Stimulated activated CD8-positive, alpha-beta memory T cell treated with anti-CD3 and anti-CD28 coated beads, Interleukin-15, amount 100 ng/mL, for 48 hours (primary cell): Measurements from ENCODE around the gene KMT2C.
"Not testable (repeated sequence)": the region's sequence is repeated elsewhere in the genome, so short reads cannot be mapped to it uniquely, and the experiment has no call there.

Experiments used
- DNase-seq, 2 donors: peaks; one replicate each; pipeline ENCODE4 v3.0.0-alpha.2; 2020; ENCODE audit warnings: low read depth in 2 of 2

Gene KMT2C

DNA sequence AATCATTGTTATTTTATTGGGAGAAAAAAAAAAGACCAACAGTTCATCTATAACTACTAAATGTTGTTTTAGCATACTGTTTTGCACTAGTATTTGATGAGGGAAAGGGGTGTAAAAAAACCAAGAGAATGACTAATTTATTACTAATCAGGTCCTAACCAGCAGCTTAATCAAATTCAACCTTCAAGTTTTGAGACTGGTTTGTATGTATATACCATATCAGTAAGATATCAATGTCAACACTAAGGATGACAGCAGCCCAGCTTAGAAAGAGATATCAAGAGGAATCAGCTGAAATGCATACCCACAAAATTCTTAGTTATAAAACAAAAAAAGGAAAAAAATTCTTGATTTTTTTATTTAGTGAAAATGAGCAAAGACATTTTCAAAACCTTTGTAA lies 122.6 kb downstream of the KMT2C start:
- DNase-seq: no peak

GRCh38 chr7:152312316-152312715 lies 123.5 kb downstream of the KMT2C start:
- DNase-seq: no peak

- DNase-seq: no peak
These were observed 127.9 kb downstream of the KMT2C start for GRCh38 chr7:152307902-152308301.

GRCh38 chr7:152299542-152300143 lies 136.2 kb downstream of the KMT2C start:
- not testable (repeated sequence) for DNase-seq

DNA sequence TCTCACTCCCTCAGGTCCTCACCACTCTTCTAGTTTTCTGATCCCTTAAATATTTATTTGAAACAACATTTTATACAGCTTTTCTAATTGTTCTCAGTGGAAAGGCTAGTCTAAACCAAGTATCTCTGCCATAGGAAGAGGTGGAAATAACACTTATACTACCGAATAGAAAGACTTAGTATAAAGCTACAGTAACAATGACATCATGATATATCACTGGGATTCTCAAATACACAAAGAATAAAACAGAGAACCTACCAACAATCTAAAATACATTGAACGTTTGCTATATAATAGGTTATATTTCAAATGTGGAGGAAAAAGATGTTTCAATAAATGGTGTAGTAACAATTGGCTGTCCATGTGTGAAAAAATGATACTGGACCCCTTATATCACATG lies 142.9 kb downstream of the KMT2C start:
- no peak for DNase-seq

- not testable (repeated sequence) for DNase-seq
These were observed 148.8 kb downstream of the KMT2C start for GRCh38 chr7:152286972-152287371.

GRCh38 chr7:152286219-152286618 lies 149.6 kb downstream of the KMT2C start:
- not testable (repeated sequence) for DNase-seq

GRCh38 chr7:152284998-152285397 lies 150.8 kb downstream of the KMT2C start:
- DNase-seq: not testable (repeated sequence)

- DNase-seq: not testable (repeated sequence)
These were observed 158.1 kb downstream of the KMT2C start for GRCh38 chr7:152277687-152278086.

- DNase-seq: not testable (repeated sequence)
These were observed 165.4 kb downstream of the KMT2C start for GRCh38 chr7:152270427-152270826.

DNA sequence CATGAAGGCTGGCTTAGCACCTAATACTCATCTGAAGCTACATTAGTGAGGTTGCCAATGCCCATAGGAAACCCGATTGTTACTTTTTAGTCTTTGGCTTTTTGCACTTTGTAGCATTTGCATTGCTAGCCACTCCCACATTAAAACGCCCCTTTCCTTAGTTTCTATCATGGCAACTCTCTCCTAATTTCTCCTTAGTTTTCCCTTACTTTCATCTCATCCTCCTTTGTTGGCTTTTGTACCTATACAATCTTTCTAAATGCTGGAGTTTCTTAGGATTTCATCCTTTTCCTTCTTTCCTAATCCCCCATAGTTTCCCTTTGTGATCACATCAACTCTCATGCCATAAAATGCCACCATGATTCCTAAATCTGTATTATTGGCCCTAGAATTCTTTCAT lies 168.9 kb downstream of the KMT2C start:
- not testable (repeated sequence) for DNase-seq

DNA sequence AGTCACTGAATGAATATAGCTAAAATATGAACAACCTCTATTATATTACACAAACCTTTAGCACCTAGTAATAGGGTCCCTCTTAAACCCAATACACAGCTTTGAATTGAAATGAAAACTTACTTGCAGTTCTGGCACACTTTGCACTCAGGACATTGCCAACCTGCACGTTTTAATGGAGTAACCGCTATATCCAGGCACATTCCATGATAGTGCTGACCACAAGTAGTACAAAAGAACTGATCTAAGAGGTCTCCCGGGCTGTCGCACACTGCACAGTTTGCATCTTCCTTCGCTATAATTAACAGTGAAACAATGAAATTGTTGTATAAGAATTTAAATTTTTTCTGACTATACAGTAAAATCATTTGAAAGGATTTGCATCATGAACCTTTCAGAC lies 170.9 kb downstream of the KMT2C start:
- not testable (repeated sequence) for DNase-seq

- not testable (repeated sequence) for DNase-seq
These were observed 173.7 kb downstream of the KMT2C start for GRCh38 chr7:152262146-152262545.

GRCh38 chr7:152259645-152260044 lies 176.2 kb downstream of the KMT2C start:
- not testable (repeated sequence) for DNase-seq

GRCh38 chr7:152247851-152248250 lies 188.0 kb downstream of the KMT2C start:
- DNase-seq: not testable (repeated sequence)

GRCh38 chr7:152245417-152245816 lies 190.4 kb downstream of the KMT2C start:
- DNase-seq: not testable (repeated sequence)

DNA sequence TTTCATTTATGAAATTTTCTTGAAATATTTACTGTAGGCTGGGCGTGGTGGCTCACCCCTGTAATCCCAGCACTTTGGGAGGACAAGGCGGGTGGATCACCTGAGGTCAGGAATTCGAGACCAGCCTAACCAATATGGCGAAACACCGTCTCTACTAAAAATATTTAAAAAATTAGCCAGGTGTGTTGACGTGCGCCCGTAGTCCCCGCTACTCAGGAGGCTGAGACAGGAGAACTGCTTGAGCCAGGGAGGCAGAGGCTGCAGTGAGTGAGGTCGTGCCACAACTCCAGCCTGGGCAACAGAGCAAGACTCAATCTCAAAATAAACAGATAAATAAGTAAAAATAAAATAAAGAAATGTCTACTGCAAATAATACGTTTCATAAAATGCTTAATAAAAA lies 192.3 kb downstream of the KMT2C start:
- DNase-seq: not testable (repeated sequence)

GRCh38 chr7:152241301-152241700 lies 194.5 kb downstream of the KMT2C start:
- DNase-seq: not testable (repeated sequence)

- DNase-seq: not testable (repeated sequence)
These were observed 199.5 kb downstream of the KMT2C start for GRCh38 chr7:152236306-152236705.

DNA sequence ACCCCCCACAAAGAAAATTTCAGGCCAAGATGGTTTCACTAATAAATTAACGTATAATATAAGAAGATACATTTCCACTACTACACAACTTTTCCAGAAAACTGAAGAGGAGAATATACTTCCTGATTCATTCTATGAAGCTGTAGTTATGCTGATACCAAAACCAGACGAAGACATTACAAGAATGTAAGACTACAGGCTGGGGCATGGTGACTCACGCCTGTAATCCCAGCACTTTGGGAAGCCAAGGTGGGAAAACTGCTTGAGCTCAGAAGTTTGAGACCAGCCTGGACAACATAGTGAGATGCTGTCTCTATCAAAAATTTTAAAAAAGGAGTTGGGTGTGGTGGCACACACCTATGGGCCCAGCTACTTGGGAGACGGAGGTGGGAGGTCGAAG lies 201.4 kb downstream of the KMT2C start:
- not testable (repeated sequence) for DNase-seq

DNA sequence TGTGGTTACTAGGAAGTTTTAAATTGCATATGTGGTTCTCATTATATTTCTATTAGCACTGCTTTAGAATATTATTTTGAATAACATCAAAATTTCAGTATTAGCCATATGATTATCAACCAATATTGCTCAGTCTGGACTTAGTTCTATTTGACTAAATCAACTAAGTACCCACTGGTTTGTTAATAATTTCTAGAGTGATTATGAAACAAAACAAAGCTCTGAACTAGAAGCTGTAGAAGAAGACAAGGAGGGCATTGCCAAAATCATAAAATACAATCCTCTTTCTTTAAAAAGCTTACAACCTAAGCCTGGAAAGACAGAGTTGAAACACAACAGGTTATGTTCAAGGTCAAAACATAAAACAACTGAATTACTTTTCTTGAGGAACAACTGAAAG lies 204.7 kb downstream of the KMT2C start:
- no peak for DNase-seq

DNA sequence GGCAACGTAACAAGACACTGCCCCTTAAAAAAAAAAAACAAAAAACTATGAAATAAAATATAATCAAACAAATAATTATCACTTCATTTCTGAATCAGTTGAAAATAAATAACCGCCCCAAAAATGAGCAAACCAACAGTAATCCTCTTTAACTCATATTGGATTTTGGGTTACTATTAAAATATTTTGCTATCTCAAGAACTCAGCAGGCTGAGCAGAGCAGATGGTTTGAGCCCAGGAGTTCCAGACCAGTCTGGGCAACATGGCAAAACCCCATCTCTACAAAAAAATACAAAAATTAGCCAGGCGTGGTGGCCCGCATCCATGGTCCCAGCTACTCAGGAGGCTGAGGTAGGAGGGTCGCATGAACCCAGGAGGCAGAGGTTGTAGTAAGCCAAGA lies 216.2 kb downstream of the KMT2C start:
- not testable (repeated sequence) for DNase-seq

- DNase-seq: not testable (repeated sequence)
These were observed 227.0 kb downstream of the KMT2C start for GRCh38 chr7:152208766-152209165.

GRCh38 chr7:152204417-152204816 lies 231.4 kb downstream of the KMT2C start:
- not testable (repeated sequence) for DNase-seq
